ENCODE data around the gene MAP4K3. TPM values are rescaled to one million over a fixed set of nuclear protein-coding genes. Genes with fewer than 3 reads are reported as not detected.
A peak's percentile ranks its signal among the peaks of the same experiment; 100 is the strongest.

The MAP4K3 gene
- total RNA-seq (43.2 TPM), polyA plus RNA-seq (ENCODE audit: insufficient read depth in 1 of 8, insufficient read length in 8 of 8, low replicate concordance in 1 of 8) (10 to 100 TPM; 24.9 to 40.3 (median 28.1) TPM)
- long read RNA-seq, donor 1, result 0 reads
- long read RNA-seq, donor 2, result 0 reads
- long read RNA-seq, donor 3, full-length matches to known transcripts, result 3 of 11 reads
- long read RNA-seq, donor 3, partial matches to known transcripts, result 8 of 11 reads
- long read RNA-seq, donor 3, other reads (novel, unspliced or antisense), result 0 of 11 reads
- long read RNA-seq, donor 4, result 0 reads
- long read RNA-seq, donor 5, full-length matches to known transcripts, result 2 of 18 reads
- long read RNA-seq, donor 5, partial matches to known transcripts, result 16 of 18 reads
- long read RNA-seq, donor 5, other reads (novel, unspliced or antisense), result 0 of 18 reads
- long read RNA-seq, donor 6, full-length matches to known transcripts, result 2 of 2 reads
- long read RNA-seq, donor 6, partial matches to known transcripts, result 0 of 2 reads
- long read RNA-seq, donor 6, other reads (novel, unspliced or antisense), result 0 of 2 reads
- long read RNA-seq, donor 7, full-length matches to known transcripts, result 3 of 3 reads
- long read RNA-seq, donor 7, partial matches to known transcripts, result 0 of 3 reads
- long read RNA-seq, donor 7, other reads (novel, unspliced or antisense), result 0 of 3 reads
- long read RNA-seq, donor 8, result 0 reads
- long read RNA-seq, donor 9, partial matches to known transcripts, result 5 of 5 reads
- long read RNA-seq, donor 9, other reads (novel, unspliced or antisense), result 0 of 5 reads
- long read RNA-seq, donor 10, full-length matches to known transcripts, result 3 of 23 reads
- long read RNA-seq, donor 10, partial matches to known transcripts, result 20 of 23 reads
- long read RNA-seq, donor 10, other reads (novel, unspliced or antisense), result 0 of 23 reads
- long read RNA-seq, donor 11, full-length matches to known transcripts, result 2 of 2 reads
- long read RNA-seq, donor 11, partial matches to known transcripts, result 0 of 2 reads
- long read RNA-seq, donor 11, other reads (novel, unspliced or antisense), result 0 of 2 reads

- H3K4me3 ChIP-seq (ENCODE audit: low read length), result peak within 1 kb of the TSS; percentile 80
- H3K27ac ChIP-seq (ENCODE audit: low read length), result peak within 1 kb of the TSS; percentile 95
- WGBS (ENCODE audit: insufficient coverage), result 0% methylated on average over 101 of the region's 109 CpGs
- peaks cover 13% of the 10 kb centered on the region for H3K4me1 ChIP-seq (ENCODE audit: control insufficient read depth, insufficient read depth, low read length)
- no peaks in the 10 kb centered on the region for H3K9me3 ChIP-seq (replicated peaks; ENCODE audit: control insufficient read depth, low read depth, low read length)
- DNase-seq, result peak; percentile 98
- no peaks in the 10 kb centered on the region for H3K27me3 ChIP-seq (ENCODE audit: control insufficient read depth, insufficient read depth, low read length)
- H3K36me3 ChIP-seq (ENCODE audit: control insufficient read depth, insufficient read depth, low read length), result no peaks in the 10 kb centered on the region
Observed at GRCh38 chr2:39436592-39437521, at the start of gene MAP4K3. MAP4K3 (minus strand) TSS chr2:39437285; CDS start chr2:39436987, 298 bp downstream.

- DNase-seq, result no peak
- H3K4me1 ChIP-seq (ENCODE audit: control insufficient read depth, insufficient read depth, low read length), result no peaks in the 10 kb centered on the region
- H3K27me3 ChIP-seq (ENCODE audit: control insufficient read depth, insufficient read depth, low read length), result no peaks in the 10 kb centered on the region
- H3K27ac ChIP-seq (ENCODE audit: low read length), result no peak overlapping the region
- 100% methylated on average over 1 of the region's 2 CpGs for WGBS (ENCODE audit: insufficient coverage)
- no peak overlapping the region for H3K4me3 ChIP-seq (ENCODE audit: low read length)
- no peaks in the 10 kb centered on the region for H3K36me3 ChIP-seq (ENCODE audit: control insufficient read depth, insufficient read depth, low read length)
- H3K9me3 ChIP-seq (replicated peaks; ENCODE audit: control insufficient read depth, low read depth, low read length), result no peaks in the 10 kb centered on the region
Observed at GRCh38 chr2:39486071-39486470, 49.0 kb upstream of the MAP4K3 start.

DNA sequence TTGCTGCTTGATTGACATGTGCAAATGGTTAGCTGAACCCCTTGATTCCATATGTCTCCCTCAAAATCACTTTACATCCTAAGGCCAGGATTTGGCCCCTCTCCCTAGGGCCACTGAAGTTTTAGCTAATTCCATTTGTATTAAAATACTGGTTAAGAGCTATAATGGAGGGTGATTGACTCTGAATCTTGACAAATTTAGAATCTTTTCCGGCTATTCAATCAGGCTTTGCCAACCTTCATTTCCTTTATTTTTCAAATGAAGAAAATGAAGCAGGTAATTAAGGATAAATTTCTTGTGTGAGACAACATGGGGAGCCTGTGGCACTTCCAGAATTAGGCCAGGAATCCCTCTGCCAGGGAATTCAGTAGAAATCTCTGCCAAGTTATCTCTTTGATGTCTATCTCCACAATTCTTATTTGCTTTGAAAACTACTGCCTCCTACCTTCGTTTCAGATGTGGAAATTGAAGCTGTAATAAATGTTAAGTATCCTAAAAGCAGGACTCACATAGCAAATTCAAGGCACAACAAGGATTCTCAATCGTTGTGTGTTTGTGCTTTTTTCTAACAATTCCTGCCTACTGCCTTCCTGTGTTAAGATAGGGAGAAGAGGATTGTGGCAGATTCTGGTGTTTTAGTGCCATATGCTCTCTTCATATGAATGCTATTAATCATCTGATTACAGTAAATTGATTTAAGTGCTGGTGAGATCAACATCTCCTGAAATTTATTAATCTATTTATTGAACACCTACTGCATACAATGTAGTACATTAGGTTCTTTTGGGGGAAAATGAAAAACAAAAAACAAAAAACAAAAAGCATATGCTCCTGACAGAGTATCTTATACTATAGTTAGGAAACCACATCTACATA, 47.8 kb upstream of the MAP4K3 start:
- no peaks in the 10 kb centered on the region for H3K27me3 ChIP-seq (ENCODE audit: control insufficient read depth, insufficient read depth, low read length)
- no peak for DNase-seq
- no peaks in the 10 kb centered on the region for H3K9me3 ChIP-seq (replicated peaks; ENCODE audit: control insufficient read depth, low read depth, low read length)
- H3K36me3 ChIP-seq (ENCODE audit: control insufficient read depth, insufficient read depth, low read length), result no peaks in the 10 kb centered on the region
- WGBS (ENCODE audit: insufficient coverage), result no CpG with 5 or more reads among the region's 3 CpGs
- H3K4me1 ChIP-seq (ENCODE audit: control insufficient read depth, insufficient read depth, low read length), result no peaks in the 10 kb centered on the region
- H3K27ac ChIP-seq (ENCODE audit: low read length), result peak overlapping the region; percentile 54
- no peak overlapping the region for H3K4me3 ChIP-seq (ENCODE audit: low read length)

DNA sequence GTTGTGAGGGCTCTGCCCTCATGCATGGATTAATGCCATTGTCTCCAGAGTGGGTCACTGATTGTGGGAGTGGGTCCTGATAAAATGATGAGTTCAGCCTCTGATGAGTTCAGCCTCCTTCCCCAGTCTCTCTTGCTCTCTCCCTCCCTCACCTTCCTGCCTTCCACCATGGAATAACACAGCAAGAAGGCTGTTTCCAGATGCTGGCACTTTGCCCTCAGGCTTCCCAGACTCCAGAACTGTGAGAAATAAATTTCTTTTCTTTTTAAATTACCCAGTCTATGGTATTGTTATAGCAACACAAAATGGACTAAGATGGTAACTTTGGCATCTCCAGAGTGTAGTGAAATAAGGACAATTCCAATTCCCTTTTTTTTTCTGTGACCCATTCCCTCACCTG, 47.1 kb upstream of the MAP4K3 start:
- Histone ChIP-seq H3K9me3 (replicated peaks; ENCODE audit: control insufficient read depth, low read depth, low read length) (no peaks in the 10 kb centered on the region), H3K36me3 (ENCODE audit: control insufficient read depth, insufficient read depth, low read length) (no peaks in the 10 kb centered on the region), H3K4me3 (ENCODE audit: low read length) (no peak overlapping the region), H3K27ac (ENCODE audit: low read length) (peak overlapping the region; percentile 54), H3K4me1 (ENCODE audit: control insufficient read depth, insufficient read depth, low read length) (no peaks in the 10 kb centered on the region), H3K27me3 (ENCODE audit: control insufficient read depth, insufficient read depth, low read length) (no peaks in the 10 kb centered on the region)
- no peak for DNase-seq

GRCh38 chr2:39483534-39483933, 46.4 kb upstream of the MAP4K3 start:
- no peak overlapping the region for H3K27ac ChIP-seq (ENCODE audit: low read length)

GRCh38 chr2:39481611-39482010, 44.5 kb upstream of the MAP4K3 start:
- DNase-seq, result no peak
- WGBS (ENCODE audit: insufficient coverage), result no CpG with 5 or more reads among the region's 2 CpGs
- H3K36me3 ChIP-seq (ENCODE audit: control insufficient read depth, insufficient read depth, low read length), result peaks cover 3% of the 10 kb centered on the region
- H3K27me3 ChIP-seq (ENCODE audit: control insufficient read depth, insufficient read depth, low read length), result no peaks in the 10 kb centered on the region
- no peak overlapping the region for H3K4me3 ChIP-seq (ENCODE audit: low read length)
- no peaks in the 10 kb centered on the region for H3K4me1 ChIP-seq (ENCODE audit: control insufficient read depth, insufficient read depth, low read length)
- no peaks in the 10 kb centered on the region for H3K9me3 ChIP-seq (replicated peaks; ENCODE audit: control insufficient read depth, low read depth, low read length)
- H3K27ac ChIP-seq (ENCODE audit: low read length), result no peak overlapping the region

More at GRCh38 chr2:39483534-39483933, 46.4 kb upstream of the MAP4K3 start:
- Histone ChIP-seq H3K27me3 (ENCODE audit: control insufficient read depth, insufficient read depth, low read length) (no peaks in the 10 kb centered on the region), H3K36me3 (ENCODE audit: control insufficient read depth, insufficient read depth, low read length) (no peaks in the 10 kb centered on the region), H3K4me1 (ENCODE audit: control insufficient read depth, insufficient read depth, low read length) (no peaks in the 10 kb centered on the region), H3K9me3 (replicated peaks; ENCODE audit: control insufficient read depth, low read depth, low read length) (no peaks in the 10 kb centered on the region), H3K4me3 (ENCODE audit: low read length) (no peak overlapping the region)
- WGBS (ENCODE audit: insufficient coverage), result 80% methylated on average over 1 of the region's 3 CpGs
- DNase-seq, result no peak

DNA sequence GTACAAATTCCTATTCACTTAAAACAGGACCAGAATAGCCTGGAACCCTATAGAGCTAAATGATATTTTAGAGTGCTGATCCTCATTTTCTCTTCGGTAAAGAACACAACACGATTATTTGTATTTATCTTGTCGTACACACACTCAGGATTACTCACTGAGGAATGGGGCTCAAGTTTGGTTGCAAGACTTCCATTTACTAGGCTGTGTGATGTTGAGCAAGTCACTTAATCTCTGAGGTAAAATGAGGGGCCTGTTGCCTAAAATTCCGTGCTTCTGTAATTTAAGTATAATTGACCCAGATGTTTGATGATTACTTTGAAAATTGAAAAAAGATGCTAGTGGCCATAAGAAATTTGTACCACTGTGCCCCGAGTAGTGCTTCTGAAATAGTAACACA, 42.6 kb upstream of the MAP4K3 start:
- no peaks in the 10 kb centered on the region for H3K9me3 ChIP-seq (replicated peaks; ENCODE audit: control insufficient read depth, low read depth, low read length)
- no peak overlapping the region for H3K27ac ChIP-seq (ENCODE audit: low read length)
- H3K36me3 ChIP-seq (ENCODE audit: control insufficient read depth, insufficient read depth, low read length), result peaks cover 5% of the 10 kb centered on the region
- WGBS (ENCODE audit: insufficient coverage), result 80% methylated on average over 1 of the region's 5 CpGs
- H3K4me1 ChIP-seq (ENCODE audit: control insufficient read depth, insufficient read depth, low read length), result no peaks in the 10 kb centered on the region
- no peak overlapping the region for H3K4me3 ChIP-seq (ENCODE audit: low read length)
- DNase-seq, result no peak
- H3K27me3 ChIP-seq (ENCODE audit: control insufficient read depth, insufficient read depth, low read length), result no peaks in the 10 kb centered on the region

DNA sequence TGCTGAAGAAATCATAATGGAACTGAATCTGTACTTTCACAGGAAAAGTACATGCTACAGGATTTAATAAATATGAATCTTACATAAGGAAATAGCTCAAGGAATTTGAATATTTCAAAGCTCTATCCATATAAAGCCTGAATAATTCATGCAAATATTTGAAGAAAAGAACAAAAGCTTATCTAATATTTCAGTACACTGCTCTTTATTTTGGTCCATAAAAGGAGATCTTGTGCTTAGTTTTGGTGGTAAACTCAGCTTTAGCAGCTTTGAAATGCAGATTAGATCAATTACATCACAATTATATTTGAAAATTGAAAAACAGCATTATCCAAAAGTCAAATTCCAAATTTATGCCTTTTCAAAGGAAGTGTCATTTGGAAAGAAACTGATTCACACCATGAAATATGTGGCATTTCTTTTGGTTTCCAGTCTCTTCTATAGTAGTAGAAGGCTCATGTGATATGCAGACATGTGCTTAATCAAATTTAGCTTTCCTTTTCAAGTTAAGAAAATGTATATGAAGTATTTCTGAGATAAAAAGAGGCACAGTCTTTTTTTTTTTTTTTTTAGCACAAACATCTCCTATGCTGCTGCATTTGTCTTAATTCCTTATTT, 42.1 kb upstream of the MAP4K3 start:
- H3K27me3 ChIP-seq (ENCODE audit: control insufficient read depth, insufficient read depth, low read length), result no peaks in the 10 kb centered on the region
- H3K9me3 ChIP-seq (replicated peaks; ENCODE audit: control insufficient read depth, low read depth, low read length), result no peaks in the 10 kb centered on the region
- H3K27ac ChIP-seq (ENCODE audit: low read length), result no peak overlapping the region
- H3K4me3 ChIP-seq (ENCODE audit: low read length), result no peak overlapping the region
- no peak for DNase-seq
- H3K4me1 ChIP-seq (ENCODE audit: control insufficient read depth, insufficient read depth, low read length), result no peaks in the 10 kb centered on the region
- H3K36me3 ChIP-seq (ENCODE audit: control insufficient read depth, insufficient read depth, low read length), result peaks cover 5% of the 10 kb centered on the region

- Histone ChIP-seq H3K27me3 (ENCODE audit: control insufficient read depth, insufficient read depth, low read length) (no peaks in the 10 kb centered on the region), H3K4me3 (ENCODE audit: low read length) (no peak overlapping the region), H3K4me1 (ENCODE audit: control insufficient read depth, insufficient read depth, low read length) (no peaks in the 10 kb centered on the region), H3K36me3 (ENCODE audit: control insufficient read depth, insufficient read depth, low read length) (peaks cover 5% of the 10 kb centered on the region), H3K27ac (ENCODE audit: low read length) (no peak overlapping the region), H3K9me3 (replicated peaks; ENCODE audit: control insufficient read depth, low read depth, low read length) (no peaks in the 10 kb centered on the region)
- no peak for DNase-seq
- 82% methylated on average over 3 of the region's 4 CpGs for WGBS (ENCODE audit: insufficient coverage)
Observed at GRCh38 chr2:39476524-39476923, 39.4 kb upstream of the MAP4K3 start.
